Karpas-422 (cell line): ENCODE measurements around the gene CD2. TPM values are rescaled to one million over a fixed set of nuclear protein-coding genes. Genes with fewer than 3 reads are reported as not detected.

Experiments used
- DNase-seq: peaks from one replicate; pipeline ENCODE4 v3.0.0-alpha.2; 2015
- H2AFZ ChIP-seq: fragments of 200-600 bp; sonication (generic); 2 replicates; pipeline ENCODE4 v1.6.1; 2014; ENCODE audit warnings: antibody characterized with exemption, low read length, mixed read lengths
- H3K27ac ChIP-seq: fragments of 200-600 bp; sonication (generic); 2 replicates; pipeline ENCODE4 v1.5.1; 2014; ENCODE audit warnings: mild to moderate bottlenecking, low read length, moderate library complexity
- H3K27me3 ChIP-seq: fragments of 200-600 bp; sonication (generic); 2 replicates; pipeline ENCODE4 v1.6.1; 2014; ENCODE audit warnings: low read length, mixed read lengths
- H3K36me3 ChIP-seq: fragments of 200-600 bp; sonication (generic); 2 replicates; pipeline ENCODE4 v1.6.1; 2014; ENCODE audit warnings: low read length, mixed read lengths; ENCODE audit not compliant: insufficient read depth
- H3K4me1 ChIP-seq: fragments of 200-600 bp; sonication (generic); 2 replicates; pipeline ENCODE4 v1.6.1; 2014; ENCODE audit warnings: mild to moderate bottlenecking, low read length, mixed read lengths
- H3K4me2 ChIP-seq: fragments of 200-600 bp; sonication (generic); 2 replicates; pipeline ENCODE4 v1.6.1; 2014; ENCODE audit warnings: low read length, low read depth, mild to moderate bottlenecking; ENCODE audit not compliant: poor library complexity, severe bottlenecking
- H3K4me3 ChIP-seq: fragments of 200-600 bp; sonication (generic); 2 replicates; pipeline ENCODE4 v1.5.1; 2014; ENCODE audit warnings: mild to moderate bottlenecking, antibody characterized with exemption, low read length, mixed read lengths
- H3K79me2 ChIP-seq: fragments of 200-600 bp; sonication (generic); 2 replicates; pipeline ENCODE4 v1.6.1; 2014; ENCODE audit warnings: mild to moderate bottlenecking, low read length, mixed read lengths
- H3K9ac ChIP-seq: fragments of 200-600 bp; sonication (generic); 2 replicates; pipeline ENCODE4 v1.6.0; 2014; ENCODE audit warnings: low read length
- H3K9me2 ChIP-seq: fragments of 200-600 bp; sonication (generic), shearing (Covaris generic); replicated peaks from 2 replicates; pipeline ENCODE4 v1.6.0; 2014; ENCODE audit warnings: mild to moderate bottlenecking, low read length, moderate library complexity; ENCODE audit not compliant: insufficient read depth
- H3K9me3 ChIP-seq: fragments of 300-700, 200-600 bp; sonication (generic); 2 replicates; pipeline ENCODE4 v1.6.1; 2014; ENCODE audit warnings: low read length, mixed read lengths
- H4K20me1 ChIP-seq: fragments of 200-600 bp; sonication (generic); 2 replicates; pipeline ENCODE4 v1.6.1; 2014; ENCODE audit warnings: mild to moderate bottlenecking, antibody characterized with exemption, low read length, low read depth; ENCODE audit not compliant: insufficient read depth
- total RNA-seq: library from RNA; depleted of rRNA; stranded (reverse); fragments of >200 nt; shearing (Covaris generic); gene quantifications from 2 replicates; pipeline ENCODE4 v1.2.3, GENCODE V29; 2014; ENCODE audit warnings: low replicate concordance

The CD2 gene
- total RNA-seq, 1 experiment from 2014 or later, result not detected

DNA sequence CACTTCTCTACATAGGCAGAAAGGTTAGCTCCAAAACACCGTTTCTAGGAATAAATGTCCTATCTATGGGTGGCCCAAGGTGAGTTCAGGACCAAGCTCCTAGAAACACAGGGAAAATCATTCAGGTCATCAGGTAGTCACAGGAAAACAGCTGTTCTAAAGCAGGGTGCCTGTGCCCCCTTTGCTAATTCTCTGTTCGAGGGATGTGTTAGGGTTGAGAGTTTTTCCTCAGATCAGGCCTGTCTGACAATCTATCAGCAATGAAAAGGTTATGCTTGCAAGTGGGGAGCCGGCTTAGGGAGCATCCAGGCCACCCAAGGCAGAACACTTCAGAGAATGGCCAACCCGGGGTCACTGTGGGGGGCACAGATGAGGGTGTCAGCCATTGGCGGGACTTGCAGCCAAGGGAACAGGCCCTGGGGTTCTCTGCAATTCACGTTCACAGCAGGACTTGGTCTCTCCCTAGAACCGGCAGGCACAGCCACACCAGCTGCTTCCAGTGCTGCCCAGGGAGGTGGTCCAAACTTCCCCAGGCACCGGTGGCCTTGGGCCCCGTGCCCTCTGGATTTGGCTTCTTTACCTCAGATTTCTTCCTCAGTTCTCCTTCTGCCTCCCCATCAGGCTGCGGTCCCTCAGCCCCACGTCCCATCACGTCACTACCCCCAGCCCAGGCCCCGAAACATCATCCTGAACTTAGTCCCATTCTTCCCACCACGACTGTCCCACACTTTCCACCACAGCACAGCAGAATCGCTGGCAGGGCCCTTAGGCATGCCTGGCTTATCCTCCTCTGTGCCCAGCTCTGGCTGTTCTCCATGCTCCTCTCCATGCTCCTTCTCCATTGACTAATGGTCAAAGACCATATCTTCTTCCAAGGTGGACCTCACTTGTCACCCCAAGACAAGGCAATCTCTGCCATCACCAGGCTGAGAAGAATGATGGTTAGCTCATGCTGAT is 11.0 kb downstream of the CD2 start:
- no peaks in the 10 kb centered on the region for H3K9me3 ChIP-seq
- H3K79me2 ChIP-seq, result no peaks in the 10 kb centered on the region
- DNase-seq, result no peak
- H4K20me1 ChIP-seq, result no peaks in the 10 kb centered on the region
- no peaks in the 10 kb centered on the region for H3K9me2 ChIP-seq
- no peak overlapping the region for H2AFZ ChIP-seq
- H3K27ac ChIP-seq, result no peak overlapping the region
- no peaks in the 10 kb centered on the region for H3K4me1 ChIP-seq
- no peak overlapping the region for H3K4me3 ChIP-seq
- no peak overlapping the region for H3K9ac ChIP-seq
- no peaks in the 10 kb centered on the region for H3K27me3 ChIP-seq
- H3K4me2 ChIP-seq, result no peak overlapping the region
- H3K36me3 ChIP-seq, result no peaks in the 10 kb centered on the region

DNA sequence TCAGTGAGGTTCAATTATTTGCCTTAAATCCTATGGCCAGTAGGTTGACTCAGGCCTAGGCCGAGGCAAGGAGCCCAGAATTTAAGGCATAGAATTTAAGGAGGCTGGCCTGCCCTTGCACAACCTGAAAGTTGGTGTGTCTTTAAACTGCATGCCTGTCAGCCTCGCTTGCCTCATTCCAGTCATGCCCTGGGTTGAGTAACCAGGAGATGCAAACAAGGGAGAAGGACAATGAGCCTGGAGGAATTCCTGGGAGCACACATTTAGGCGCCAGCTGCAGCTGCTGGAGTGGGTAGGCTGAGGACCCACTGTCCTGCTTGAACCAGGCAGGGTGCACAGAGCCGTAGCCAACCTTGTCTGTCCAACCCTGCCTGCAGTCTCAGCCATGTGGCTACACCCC is 11.7 kb downstream of the CD2 start:
- Histone ChIP-seq H3K36me3 (no peaks in the 10 kb centered on the region), H3K9me2 (no peaks in the 10 kb centered on the region), H3K4me3 (no peak overlapping the region), H3K4me2 (no peak overlapping the region), H3K4me1 (no peaks in the 10 kb centered on the region), H3K27ac (no peak overlapping the region), H3K9me3 (no peaks in the 10 kb centered on the region), H3K79me2 (no peaks in the 10 kb centered on the region), H2AFZ (no peak overlapping the region), H4K20me1 (no peaks in the 10 kb centered on the region), H3K9ac (no peak overlapping the region), H3K27me3 (no peaks in the 10 kb centered on the region)
- no peak for DNase-seq

DNA sequence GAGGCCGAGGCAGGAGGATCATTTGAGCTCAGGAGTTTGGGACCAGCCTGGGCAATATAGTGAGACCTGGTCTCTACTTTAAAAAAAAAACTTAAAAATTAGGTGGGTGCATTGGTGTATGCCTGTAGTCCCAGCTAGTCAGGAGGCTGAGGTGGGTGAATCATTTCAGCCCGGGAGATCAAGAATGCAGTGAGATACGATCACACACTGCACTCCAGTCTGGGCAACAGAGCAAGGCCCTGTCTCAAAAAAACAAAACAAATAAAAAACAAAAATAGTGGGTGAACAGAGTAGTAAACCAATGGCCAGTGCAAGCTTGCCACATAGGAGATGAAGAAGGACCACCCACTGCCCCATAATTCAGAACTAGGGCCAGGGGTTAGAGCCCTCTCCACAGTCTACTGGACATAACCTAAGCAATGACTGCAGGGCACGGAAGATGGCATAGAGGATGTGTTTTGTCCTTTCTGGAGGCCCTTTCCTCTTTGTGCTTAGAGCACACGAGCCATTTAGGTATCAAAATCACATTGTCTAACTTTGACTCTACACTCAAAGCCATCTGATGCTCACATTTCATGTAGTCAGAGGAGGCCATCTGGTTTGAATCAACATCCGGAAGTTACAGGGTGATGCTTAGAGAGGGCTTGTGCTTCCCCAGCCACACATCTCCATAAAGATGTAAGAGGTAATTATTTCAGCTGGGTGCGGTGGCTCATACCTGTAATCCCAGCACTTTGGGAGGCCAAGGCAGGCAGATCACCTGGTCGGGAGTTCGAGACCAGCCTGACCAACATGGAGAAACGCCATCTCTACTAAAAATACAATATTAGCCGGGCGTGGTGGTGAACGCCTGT is 12.6 kb downstream of the CD2 start:
- H3K9me3 ChIP-seq, result no peaks in the 10 kb centered on the region
- H3K79me2 ChIP-seq, result no peaks in the 10 kb centered on the region
- no peak overlapping the region for H3K9ac ChIP-seq
- no peaks in the 10 kb centered on the region for H3K27me3 ChIP-seq
- H3K36me3 ChIP-seq, result no peaks in the 10 kb centered on the region
- no peak overlapping the region for H3K4me3 ChIP-seq
- no peak for DNase-seq
- no peak overlapping the region for H2AFZ ChIP-seq
- H4K20me1 ChIP-seq, result no peaks in the 10 kb centered on the region
- no peak overlapping the region for H3K4me2 ChIP-seq
- H3K27ac ChIP-seq, result no peak overlapping the region
- H3K9me2 ChIP-seq, result no peaks in the 10 kb centered on the region
- H3K4me1 ChIP-seq, result no peaks in the 10 kb centered on the region

DNA sequence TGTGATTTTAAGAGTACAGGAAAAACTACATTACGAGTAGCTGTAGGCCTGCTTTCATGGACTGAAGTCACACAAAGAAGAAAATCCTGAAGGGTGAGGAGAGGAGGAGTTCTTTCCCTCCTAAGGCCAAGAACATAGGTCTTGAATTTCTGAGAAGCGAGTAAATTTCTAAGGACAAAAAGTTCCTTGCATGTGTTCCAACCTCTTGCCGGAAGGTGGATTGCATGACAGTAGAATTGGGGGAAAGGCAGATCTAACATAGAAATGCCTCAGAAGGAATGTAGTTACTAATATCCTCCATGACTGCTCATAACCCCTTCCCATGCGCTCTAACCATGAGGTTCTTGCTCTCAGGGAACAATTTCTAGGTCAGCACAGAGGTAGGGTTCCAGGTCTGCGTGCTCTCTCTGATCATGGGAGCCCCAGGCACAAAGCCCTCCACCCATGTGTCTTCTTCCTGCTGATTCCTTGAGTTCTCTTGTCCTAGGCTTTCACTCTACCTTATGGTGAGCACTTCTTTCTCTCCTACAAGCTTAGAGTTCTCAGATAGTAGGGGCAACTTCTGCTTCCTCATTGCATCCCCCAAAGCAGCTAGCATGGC is 13.7 kb downstream of the CD2 start:
- Histone ChIP-seq H3K4me3 (no peak overlapping the region), H3K27ac (no peak overlapping the region), H3K9me2 (no peaks in the 10 kb centered on the region), H3K4me1 (no peaks in the 10 kb centered on the region), H2AFZ (no peak overlapping the region), H3K9ac (no peak overlapping the region), H3K4me2 (no peak overlapping the region), H3K36me3 (no peaks in the 10 kb centered on the region), H3K27me3 (no peaks in the 10 kb centered on the region), H3K9me3 (no peaks in the 10 kb centered on the region), H4K20me1 (no peaks in the 10 kb centered on the region), H3K79me2 (no peaks in the 10 kb centered on the region)
- no peak for DNase-seq

DNA sequence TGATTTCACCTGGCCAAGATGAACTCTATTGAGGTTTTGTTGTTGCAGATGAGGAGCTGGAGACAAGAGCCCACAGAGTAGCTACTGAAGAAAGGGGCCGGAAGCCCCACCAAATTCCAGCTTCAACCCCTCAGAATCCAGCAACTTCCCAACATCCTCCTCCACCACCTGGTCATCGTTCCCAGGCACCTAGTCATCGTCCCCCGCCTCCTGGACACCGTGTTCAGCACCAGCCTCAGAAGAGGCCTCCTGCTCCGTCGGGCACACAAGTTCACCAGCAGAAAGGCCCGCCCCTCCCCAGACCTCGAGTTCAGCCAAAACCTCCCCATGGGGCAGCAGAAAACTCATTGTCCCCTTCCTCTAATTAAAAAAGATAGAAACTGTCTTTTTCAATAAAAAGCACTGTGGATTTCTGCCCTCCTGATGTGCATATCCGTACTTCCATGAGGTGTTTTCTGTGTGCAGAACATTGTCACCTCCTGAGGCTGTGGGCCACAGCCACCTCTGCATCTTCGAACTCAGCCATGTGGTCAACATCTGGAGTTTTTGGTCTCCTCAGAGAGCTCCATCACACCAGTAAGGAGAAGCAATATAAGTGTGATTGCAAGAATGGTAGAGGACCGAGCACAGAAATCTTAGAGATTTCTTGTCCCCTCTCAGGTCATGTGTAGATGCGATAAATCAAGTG is 14.3 kb downstream of the CD2 start:
- Histone ChIP-seq H3K4me3 (no peak overlapping the region), H2AFZ (no peak overlapping the region), H3K79me2 (no peaks in the 10 kb centered on the region), H3K4me2 (no peak overlapping the region), H4K20me1 (no peaks in the 10 kb centered on the region), H3K27ac (no peak overlapping the region), H3K36me3 (no peaks in the 10 kb centered on the region), H3K27me3 (no peaks in the 10 kb centered on the region), H3K4me1 (no peaks in the 10 kb centered on the region), H3K9ac (no peak overlapping the region), H3K9me2 (no peaks in the 10 kb centered on the region), H3K9me3 (no peaks in the 10 kb centered on the region)
- no peak for DNase-seq

DNA sequence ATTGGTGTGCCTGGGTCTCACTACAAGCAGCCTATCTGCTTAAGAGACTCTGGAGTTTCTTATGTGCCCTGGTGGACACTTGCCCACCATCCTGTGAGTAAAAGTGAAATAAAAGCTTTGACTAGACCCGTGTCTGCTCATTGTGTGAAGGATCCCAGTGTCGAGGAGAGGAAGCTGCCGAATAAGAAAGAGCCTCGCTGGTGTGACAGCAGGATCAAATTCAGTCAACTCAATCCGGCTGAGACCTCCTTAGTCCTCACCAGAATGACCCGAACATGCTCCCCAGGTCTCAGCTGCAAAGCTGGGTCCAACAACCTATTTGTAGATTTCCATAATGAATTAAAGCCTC is 14.8 kb downstream of the CD2 start:
- Histone ChIP-seq H3K4me1 (no peaks in the 10 kb centered on the region), H4K20me1 (no peaks in the 10 kb centered on the region), H3K4me2 (no peak overlapping the region), H3K9ac (no peak overlapping the region), H2AFZ (no peak overlapping the region), H3K9me2 (no peaks in the 10 kb centered on the region), H3K36me3 (no peaks in the 10 kb centered on the region), H3K4me3 (no peak overlapping the region), H3K79me2 (no peaks in the 10 kb centered on the region), H3K27me3 (no peaks in the 10 kb centered on the region), H3K9me3 (no peaks in the 10 kb centered on the region), H3K27ac (no peak overlapping the region)
- no peak for DNase-seq

DNA sequence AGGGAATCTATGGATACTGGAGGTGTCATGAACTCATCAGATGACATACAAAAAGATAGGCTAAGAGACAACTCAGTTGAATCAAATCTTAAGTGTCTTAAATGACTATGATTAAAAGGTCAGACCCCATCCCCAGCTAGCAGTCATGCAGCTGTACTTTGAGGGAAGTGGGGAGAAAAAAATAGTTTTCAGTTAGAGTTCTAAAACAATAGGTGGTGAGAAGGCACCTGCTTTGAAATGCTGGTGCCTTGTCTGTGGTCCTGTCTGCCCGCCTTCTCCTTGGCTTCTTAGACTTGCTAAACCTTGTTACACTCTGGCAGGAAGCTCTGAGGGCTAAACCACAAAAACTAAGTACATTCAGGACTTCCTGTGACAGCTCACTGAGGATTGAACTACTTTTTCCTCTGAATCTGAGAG is 15.3 kb downstream of the CD2 start:
- Histone ChIP-seq H3K9me2 (no peaks in the 10 kb centered on the region), H3K9ac (no peak overlapping the region), H3K36me3 (no peaks in the 10 kb centered on the region), H4K20me1 (no peaks in the 10 kb centered on the region), H3K27ac (no peak overlapping the region), H3K4me1 (no peaks in the 10 kb centered on the region), H2AFZ (no peak overlapping the region), H3K4me2 (no peak overlapping the region), H3K27me3 (no peaks in the 10 kb centered on the region), H3K4me3 (no peak overlapping the region), H3K9me3 (no peaks in the 10 kb centered on the region), H3K79me2 (no peaks in the 10 kb centered on the region)
- no peak for DNase-seq
